ENCODE data around the gene PRMT6.
"Not testable (repeated sequence)": the region's sequence is repeated elsewhere in the genome, so short reads cannot be mapped to it uniquely, and the experiment has no call there.

The PRMT6 gene

DNA sequence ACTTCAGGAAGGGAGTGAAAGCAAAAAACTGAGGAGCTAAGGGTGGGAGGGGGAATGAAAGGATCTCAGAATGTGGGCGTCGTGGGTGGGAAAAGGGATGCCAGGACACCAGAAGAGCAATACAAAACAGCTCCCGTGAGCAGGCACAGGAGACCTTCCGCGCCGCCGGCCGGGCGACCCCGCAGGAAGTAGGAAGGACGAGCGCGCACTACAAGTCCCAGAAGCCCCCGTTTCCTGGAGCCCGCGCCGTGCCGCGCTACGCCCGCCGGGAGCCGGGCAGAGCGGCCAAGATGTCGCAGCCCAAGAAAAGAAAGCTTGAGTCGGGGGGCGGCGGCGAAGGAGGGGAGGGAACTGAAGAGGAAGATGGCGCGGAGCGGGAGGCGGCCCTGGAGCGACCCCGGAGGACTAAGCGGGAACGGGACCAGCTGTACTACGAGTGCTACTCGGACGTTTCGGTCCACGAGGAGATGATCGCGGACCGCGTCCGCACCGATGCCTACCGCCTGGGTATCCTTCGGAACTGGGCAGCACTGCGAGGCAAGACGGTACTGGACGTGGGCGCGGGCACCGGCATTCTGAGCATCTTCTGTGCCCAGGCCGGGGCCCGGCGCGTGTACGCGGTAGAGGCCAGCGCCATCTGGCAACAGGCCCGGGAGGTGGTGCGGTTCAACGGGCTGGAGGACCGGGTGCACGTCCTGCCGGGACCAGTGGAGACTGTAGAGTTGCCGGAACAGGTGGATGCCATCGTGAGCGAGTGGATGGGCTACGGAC lies at the start of gene PRMT6:
Gene PRMT6, plus strand, starts transcription at position 249 of the 771 bp plus-strand sequence. Its CDS starts 42 bp downstream, at position 291.
- ATAC-seq = peak; percentile 96 to 97

DNA sequence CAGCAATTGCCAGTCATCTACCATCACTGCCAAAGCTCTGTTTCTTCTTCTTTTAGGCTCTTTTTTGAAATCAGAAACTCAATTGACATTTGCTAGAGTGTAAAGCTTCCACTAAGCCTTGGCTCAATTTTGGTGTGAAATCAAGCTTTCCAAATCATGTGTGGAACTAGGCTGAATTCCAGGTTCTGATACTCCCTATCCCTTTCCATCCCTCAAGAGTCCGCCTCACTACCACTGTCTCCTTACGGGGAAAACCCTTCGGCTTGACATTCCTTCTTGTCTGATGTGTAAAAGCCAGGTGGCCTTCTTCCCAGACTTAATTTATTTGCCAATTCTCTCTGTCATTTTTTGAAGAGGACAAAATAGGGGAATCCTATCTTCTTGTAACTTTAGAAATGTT lies 47.2 kb upstream of the PRMT6 start:
- no peak for ATAC-seq

DNA sequence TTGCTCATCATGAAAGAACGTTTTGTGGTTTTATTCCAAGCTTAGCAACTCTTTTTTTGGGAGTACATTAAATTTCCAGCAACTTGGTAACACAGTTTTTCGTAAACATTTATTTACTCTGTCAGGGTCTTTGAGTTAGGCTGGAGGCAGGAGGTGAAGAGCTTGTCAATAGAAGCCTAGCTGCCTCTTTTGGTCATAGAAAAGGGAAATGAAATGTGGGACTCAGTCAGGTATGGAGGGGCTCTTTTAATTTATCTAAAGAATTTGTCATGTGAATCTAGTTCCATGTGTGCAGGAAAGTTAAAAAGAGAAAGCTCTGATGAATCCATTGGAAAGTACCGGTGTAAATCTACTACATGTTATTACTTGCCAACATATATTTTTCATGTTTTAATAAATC lies 45.9 kb upstream of the PRMT6 start:
- ATAC-seq = no peak

DNA sequence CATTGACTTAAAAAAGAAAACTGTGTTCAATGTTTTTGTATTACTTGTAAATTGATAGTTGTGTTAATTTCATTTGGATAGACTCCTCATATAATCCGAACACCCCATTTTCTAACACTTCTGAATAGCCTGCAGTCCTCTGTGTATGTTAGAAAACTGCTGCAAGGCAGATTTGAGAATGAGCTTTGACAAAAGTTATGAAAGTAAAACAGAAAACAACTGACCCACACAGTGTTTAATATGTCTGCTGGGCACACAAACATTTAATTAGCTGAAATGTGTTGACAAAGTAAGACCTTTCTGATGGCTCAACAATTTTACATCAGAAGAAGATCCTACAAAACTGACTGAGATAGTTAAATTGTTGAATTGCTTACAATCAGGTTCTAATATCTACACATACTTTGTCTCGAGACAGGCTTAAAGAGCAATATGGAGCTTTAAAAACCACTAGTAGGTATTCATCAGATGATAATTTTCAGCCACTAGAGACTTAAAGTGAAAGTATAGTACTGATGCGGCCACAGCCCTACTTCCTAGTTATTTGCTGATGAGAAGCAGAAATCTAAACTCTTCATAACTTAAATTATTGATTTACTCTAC lies 40.0 kb upstream of the PRMT6 start:
- ATAC-seq = no peak

DNA sequence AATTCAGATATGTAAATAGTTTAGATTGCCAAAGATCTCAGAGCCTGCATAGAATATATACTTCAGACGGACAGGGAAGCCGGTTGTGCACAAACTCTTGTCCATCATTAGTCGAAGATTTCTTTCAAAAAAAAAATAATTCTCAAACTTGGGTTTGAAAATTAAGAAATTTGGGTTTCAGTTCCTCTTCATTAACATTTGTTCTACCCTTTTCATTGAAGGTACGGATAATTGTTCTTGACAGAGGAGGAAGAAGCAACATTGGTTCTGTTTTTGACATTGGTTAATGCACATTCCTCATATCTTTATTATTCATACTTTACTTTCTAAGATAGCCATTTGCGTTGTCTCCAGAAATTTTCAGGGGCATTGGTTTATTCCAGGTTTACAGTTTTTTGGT lies 38.0 kb upstream of the PRMT6 start:
- ATAC-seq = no peak

DNA sequence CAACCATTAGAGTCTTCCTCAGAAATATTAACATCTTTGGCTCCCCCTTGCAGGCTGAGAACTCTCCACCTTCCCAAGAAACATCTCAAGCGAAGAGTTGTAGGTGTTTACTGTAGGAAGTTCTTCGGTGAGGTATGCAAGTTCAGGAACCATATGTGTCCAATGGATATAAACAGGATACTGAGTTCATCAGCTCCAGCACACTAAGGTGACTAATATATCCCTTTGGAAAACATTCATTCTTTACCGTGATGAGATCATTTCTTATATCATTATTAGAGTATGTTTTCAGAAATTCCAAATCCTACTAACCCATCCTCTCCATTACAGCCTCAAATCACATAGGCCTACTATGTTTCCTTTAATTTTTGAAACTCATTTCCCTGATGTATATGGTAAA lies 37.3 kb upstream of the PRMT6 start:
- ATAC-seq = no peak

DNA sequence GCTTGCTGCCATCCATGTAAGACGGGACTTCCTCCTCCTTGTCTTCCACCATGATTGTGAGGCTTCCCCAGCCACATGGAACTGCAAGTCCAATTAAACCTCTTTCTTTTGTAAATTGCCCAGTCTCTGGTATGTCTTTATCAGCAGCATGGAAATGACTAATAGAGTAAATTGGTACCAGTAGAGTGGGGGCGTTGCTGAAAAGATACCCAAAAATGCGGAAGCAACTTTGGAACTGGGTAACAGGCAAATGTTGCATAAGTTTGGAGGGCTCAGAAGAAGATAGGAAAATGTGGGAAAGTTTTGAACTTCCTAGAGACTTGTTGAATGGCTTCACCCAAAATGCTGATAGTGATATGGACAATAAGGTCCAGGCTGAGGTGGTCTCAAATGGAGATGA lies 17.6 kb upstream of the PRMT6 start:
- not testable (repeated sequence) for ATAC-seq

DNA sequence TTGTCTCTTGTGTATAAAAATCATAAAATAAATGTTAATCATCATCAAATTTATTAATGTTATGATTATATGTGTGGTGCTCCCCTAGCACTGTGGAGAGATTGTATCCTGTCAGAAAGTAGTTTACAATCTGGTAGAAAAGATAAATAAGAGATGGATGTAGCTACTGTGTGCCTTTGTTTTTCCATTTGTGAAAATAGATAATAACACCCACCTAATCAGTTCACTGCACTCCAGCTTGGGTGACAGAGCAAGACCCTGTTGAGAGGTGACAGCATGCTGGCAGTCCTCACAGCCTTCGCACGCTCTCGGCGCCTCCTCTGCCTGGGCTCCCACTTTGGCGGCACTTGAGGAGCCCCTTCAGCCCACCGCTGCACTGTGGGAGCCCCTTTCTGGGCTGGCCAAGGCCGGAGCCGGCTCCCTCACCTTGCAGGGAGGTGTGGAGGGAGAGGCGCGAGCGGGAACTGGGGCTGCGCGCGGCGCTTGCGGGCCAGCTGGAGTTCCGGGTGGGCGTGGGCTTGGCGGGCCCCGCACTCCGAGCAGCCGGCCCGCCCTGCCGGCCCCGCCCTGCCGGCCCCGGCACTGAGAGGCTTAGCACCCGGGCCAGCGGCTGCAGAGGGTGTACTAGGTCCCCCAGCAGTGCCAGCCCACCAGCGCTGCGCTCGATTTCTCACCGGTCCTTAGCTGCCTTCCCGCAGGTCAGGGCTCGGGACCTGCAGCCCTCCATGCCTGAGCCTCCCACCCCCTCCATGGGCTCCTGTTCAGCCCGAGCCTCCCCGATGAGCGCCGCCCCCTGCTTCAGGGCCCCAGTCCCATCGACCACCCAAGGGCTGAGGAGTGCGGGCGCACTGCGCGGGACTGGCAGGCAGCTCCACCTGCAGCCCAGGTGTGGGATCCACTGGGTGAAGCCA lies 11.9 kb upstream of the PRMT6 start:
- ATAC-seq = not testable (repeated sequence)

DNA sequence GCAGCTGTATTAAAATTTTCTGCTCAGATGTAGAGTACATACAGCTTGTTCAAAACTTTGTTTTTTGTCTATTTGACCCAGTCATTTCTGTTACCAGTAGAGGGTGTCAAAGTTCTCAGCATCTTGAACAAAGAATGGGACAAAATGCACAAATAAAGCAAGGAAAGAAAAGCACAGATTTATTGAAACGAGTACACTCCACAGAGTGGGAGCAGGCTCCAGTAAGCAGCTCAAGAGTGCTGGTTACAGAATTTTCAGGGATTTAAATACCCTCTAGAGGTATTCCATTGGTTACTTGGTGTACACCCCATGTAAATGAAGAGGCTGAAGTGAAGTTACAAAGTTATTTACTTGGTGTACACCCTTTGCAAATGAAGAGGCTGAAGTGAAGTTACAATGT lies 8.9 kb upstream of the PRMT6 start:
- no peak for ATAC-seq

DNA sequence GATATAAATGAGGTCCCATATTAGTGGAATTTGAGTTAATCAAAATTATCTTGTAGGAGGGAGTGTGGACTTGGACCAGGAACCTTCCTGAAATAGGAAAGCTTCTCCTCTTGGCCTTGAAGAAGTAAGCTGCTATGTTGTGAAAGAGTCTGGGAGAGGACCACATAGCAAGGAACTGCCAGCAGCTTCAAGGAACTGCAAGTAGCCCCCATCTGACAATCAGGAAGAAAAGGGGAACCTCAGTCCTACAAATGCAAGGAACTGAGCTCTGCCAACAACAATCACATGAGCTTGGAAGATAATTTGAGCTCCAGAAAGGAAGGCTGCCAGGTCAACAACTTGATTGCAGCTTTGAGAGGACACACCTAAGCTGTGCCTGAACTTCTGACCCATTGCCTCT lies 8.2 kb upstream of the PRMT6 start:
- ATAC-seq = no peak

DNA sequence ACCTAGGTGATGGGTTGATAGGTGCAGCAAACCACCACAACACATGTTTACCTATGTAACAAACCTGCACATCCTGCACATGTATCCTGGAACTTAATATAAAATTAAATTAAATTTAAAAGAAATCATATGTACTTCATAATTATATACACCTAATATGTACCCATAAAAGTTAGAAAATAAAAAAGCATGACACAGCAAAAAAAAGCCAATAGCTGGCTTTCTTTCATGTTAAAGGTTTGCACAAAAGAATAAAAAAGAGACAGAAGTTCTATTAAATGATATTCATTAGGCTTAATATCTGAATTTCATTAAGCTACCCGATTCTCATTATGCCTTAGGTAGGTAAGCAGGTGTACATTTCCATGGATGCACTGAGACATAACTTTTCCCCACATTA lies 5.2 kb upstream of the PRMT6 start:
- ATAC-seq = no peak

DNA sequence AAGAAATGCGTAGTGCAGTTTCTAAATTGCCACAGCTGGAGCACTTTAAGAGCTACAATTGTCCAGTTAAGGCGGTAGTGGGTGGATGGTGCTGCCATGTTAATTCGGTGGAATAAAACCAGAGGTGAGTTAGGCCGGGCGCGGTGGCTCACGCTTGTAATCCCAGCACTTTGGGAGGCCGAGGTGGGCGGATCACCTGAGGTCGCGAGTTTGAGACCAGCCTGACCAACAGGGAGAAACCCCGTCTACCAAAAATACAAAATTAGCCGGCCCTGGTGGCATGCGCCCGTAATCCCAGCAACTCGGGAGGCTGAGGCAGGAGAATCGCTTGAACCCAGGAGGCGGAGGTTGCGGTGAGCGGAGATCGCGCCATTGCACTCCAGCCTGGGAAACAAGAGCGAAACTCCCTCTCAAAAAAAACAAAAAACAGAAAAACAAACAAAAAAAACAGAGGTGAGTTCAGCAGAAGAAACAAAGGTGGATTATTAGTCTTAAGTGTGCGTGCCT lies 502 bp upstream of the PRMT6 start:
- not testable (repeated sequence) for ATAC-seq

DNA sequence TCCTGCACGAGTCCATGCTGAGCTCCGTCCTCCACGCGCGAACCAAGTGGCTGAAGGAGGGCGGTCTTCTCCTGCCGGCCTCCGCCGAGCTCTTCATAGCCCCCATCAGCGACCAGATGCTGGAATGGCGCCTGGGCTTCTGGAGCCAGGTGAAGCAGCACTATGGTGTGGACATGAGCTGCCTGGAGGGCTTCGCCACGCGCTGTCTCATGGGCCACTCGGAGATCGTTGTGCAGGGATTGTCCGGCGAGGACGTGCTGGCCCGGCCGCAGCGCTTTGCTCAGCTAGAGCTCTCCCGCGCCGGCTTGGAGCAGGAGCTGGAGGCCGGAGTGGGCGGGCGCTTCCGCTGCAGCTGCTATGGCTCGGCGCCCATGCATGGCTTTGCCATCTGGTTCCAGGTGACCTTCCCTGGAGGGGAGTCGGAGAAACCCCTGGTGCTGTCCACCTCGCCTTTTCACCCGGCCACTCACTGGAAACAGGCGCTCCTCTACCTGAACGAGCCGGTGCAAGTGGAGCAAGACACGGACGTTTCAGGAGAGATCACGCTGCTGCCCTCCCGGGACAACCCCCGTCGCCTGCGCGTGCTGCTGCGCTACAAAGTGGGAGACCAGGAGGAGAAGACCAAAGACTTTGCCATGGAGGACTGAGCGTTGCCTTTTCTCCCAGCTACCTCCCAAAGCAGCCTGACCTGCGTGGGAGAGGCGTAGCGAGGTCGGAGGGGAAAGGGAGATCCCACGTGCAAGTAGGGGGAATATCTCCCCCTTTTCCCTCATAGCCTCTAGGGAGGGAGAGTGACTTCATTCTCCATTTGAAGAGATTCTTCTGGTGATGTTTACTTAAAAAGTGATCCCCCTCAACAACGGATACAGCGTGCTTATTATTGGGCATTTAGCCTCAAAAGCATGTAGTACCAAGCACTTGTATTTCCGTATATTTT lies 991 bp downstream of the PRMT6 start:
- ATAC-seq = peak; percentile 39 to 49

DNA sequence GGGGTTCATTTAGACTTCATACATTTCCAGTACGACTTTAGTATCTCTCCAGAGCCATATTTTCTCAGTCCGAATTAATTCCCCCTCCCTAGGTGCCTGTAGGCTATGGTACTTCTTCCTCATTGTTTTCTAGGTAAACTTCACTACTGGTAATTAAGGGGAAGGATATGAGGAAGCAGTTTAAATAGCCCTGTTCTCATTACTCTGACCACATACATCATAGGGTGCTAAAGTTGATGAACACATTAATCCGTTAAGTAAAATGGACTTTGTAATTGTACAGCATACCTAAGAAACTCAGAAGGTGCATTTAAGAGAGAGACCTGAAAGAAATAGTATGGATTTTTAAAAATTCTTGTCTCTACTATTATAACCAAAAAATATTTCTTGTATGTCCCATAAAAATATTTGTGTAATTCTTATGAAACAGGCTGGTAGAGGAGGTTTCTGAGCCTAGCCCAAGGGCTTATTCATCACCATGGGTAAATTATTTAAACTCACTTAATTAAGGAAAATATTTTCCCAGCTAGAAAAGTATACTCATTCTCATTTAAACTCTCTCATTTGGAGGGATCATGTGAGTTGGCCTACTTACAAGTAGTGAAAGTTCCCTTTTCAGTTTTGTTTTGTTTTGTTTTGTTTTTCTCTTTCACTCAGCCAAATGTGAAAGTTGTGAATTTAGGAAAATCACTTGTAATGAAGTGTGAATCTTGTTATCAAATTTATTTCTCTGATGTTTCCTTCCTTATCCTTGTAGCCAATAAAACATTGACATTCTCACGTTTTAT lies 2.0 kb downstream of the PRMT6 start:
- no peak for ATAC-seq

DNA sequence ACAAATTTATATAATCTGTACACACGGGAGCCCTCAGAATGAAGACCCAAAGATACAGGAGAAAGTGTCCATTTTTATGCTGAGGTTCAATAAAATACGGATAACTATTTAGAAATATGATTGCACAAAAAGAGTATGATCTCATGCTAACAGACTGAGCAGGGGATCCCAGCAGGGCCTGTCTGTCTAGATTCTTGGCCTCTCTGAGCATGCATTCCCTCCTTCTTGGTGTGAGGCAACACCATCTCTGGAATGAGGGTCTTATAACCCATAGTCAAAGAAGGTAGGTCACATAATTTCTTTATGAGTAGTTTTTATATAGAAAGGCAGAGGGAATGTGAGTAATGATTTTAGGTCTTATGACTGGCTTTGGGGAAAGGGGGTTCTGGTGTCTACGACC lies 5.4 kb downstream of the PRMT6 start:
- no peak for ATAC-seq

DNA sequence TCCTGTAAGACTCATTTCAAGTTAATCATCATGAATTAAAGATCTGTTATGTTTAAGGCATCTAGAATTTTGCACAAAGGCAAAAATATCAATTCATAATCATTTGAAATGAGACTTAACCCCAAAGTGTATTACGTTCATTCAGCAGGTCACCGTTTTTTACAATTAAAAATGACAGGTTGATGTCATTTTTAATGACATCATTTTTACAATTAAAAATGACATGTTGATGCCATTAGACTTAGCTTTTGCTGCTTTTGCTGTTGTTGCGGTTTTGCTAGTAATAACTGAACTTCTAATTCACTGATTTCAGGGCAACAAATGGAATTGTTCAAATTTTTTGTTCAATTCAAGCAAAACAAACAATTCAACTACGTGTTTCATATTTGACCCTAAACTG lies 17.0 kb downstream of the PRMT6 start:
- ATAC-seq = no peak

DNA sequence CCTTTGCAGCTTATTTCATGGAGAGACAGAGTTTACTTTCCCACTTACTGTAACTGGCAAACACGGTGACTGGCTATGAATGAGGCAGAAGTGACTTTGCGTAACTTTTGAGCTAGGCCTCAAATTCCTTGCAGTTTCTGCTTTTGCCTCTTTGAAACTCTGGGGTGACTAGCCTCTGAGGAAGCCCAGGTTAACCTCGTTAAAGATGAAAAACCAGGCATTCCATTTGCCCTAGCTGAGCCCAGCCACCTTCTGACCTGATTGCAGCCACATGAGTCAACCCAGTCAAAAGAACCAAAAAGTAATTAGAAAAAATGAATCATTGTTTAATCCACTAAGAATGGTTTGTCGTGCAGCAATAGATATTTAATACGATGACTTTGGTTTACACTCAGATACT lies 20.4 kb downstream of the PRMT6 start:
- no peak for ATAC-seq

DNA sequence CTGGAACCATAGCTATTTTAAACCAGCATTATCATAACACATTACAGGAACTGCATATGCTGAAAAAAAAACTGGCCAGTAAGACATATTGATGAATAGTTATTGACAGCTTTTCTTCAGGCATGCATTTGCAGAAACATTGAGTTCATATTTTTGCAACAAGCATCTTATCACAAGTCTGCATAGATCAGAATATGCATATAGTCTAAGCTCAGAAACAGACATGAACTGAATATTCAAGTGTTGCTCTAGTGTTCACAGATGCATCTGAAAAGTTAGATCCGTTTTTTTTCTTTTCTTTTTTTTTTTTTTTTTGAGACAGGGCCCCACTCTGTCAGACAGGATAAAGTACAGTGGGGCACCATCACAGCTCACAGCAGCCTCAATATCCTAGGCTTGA lies 22.8 kb downstream of the PRMT6 start:
- ATAC-seq = no peak

DNA sequence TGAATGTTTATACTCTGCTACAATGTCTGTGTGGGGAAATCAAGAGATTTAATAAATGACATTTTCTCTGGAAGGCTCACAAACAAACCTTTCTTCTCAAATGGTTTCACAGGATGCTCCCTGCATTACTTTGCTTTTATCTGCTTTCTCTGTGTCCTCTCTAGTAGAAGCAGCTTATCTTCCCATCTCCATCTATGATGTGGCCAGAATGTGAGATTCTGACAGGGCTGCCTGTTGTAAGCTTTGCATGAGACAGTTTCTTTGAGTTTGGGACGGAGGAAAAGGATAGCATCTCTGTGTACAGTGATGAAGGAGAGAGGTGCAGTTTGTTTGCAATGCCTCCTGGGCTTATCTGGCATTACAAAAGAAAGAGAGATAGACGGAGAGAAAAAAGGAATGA lies 24.6 kb downstream of the PRMT6 start:
- ATAC-seq = no peak

DNA sequence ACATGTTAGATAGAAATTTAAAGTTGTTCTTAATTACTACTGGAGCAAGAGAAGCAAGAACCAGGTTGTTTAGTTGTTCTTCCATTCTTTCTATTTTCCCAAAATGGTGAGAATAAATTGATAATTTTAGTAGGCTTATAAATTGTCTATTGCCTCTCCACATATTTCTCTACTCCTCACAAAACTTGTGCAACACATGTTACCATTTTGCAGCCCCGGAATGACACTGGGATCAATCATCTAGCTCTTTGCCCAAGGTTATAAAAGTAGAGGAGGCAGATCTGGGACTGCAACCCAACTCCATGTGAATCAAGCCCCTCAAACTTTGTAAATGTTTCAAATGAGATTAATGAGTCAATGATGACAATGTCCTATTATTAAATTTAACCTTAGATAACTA lies 34.9 kb downstream of the PRMT6 start:
- no peak for ATAC-seq

DNA sequence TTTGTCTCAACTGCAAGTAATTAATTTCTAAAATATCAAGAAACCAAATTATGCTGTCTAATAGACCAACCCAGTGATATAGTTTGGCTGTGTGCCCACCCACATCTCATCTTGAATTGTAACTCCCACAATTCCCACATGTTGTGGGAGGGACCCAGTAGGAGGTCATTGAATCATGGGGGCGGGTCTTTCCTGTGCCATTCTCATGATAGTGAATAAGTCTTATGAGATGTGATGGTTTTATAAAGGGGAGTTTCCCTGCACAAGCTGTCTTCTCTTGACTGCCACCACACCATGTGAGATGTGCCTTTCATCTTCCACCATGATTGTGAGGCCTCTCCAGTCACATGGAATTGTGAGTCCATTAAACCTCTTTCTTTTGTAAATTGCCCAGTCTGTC lies 36.9 kb downstream of the PRMT6 start:
- not testable (repeated sequence) for ATAC-seq
